ENCODE results near the gene CFAP65. TPM values are rescaled to one million over a fixed set of nuclear protein-coding genes. Genes with fewer than 3 reads are reported as not detected.

Gene CFAP65
- total and polyA plus RNA-seq, 2 of the 13 experiments (the other 11 are each of a cell fraction or from before 2014, with no cell fraction given) = 0.05 TPM; not detected in 1

- TF ChIP-seq STAT6 (CRISPR knock-in tag; IDR thresholded peaks at IDR 0.05; ENCODE audit: borderline replicate concordance) = no peak
- no peak for TF ChIP-seq HES4 (CRISPR knock-in tag; IDR thresholded peaks at IDR 0.05; ENCODE audit: borderline replicate concordance)
- TF ChIP-seq ZNF501 (CRISPR knock-in tag; IDR thresholded peaks at IDR 0.05) = 0 out of 2 replicates have a peak, but pooled peaks have one; percentile 26
- no peak for TF ChIP-seq FOXP1 (IDR thresholded peaks at IDR 0.05)
- peak; percentile 61 for TF ChIP-seq FOXP1 (CRISPR knock-in tag; IDR thresholded peaks at IDR 0.05)
- peak; percentile 68; the same call in 1 of the 2 replicates for TF ChIP-seq HMG20A (CRISPR knock-in tag; IDR thresholded peaks at IDR 0.05; ENCODE audit: borderline replicate concordance)
- TF ChIP-seq E2F5 (CRISPR knock-in tag; conservative IDR thresholded peaks at IDR 0.05) = no peak
- peak; percentile 80 for TF ChIP-seq PHF21A (CRISPR knock-in tag; IDR thresholded peaks at IDR 0.05)
- TF ChIP-seq IKZF5 (CRISPR knock-in tag; IDR thresholded peaks at IDR 0.05) = peak; percentile 22; the same call in 1 of the 2 replicates
- TF ChIP-seq FOXA3 (CRISPR knock-in tag; IDR thresholded peaks at IDR 0.05) = peak; percentile 89
- TF ChIP-seq ZNF788 (CRISPR knock-in tag; IDR thresholded peaks at IDR 0.05; ENCODE audit: borderline replicate concordance) = peak; percentile 56; the same call in 1 of the 2 replicates
- TF ChIP-seq THYN1 (CRISPR knock-in tag; IDR thresholded peaks at IDR 0.05; ENCODE audit: borderline replicate concordance, low read depth) = no peak
- TF ChIP-seq FOXO1 (CRISPR knock-in tag; IDR thresholded peaks at IDR 0.05) = peak; percentile 55
- no peak for TF ChIP-seq DNMT1 (CRISPR knock-in tag; IDR thresholded peaks at IDR 0.05)
- peak; percentile 74; the same call in 1 of the 2 replicates for TF ChIP-seq ZNF580 (CRISPR knock-in tag; IDR thresholded peaks at IDR 0.05; ENCODE audit: borderline replicate concordance, low read depth)
- 0 out of 2 replicates have a peak, but pooled peaks have one; percentile 17 for TF ChIP-seq GLI4 (CRISPR knock-in tag; IDR thresholded peaks at IDR 0.05; ENCODE audit: borderline replicate concordance)
- peak; percentile 82 for TF ChIP-seq PRDM10 (CRISPR knock-in tag; IDR thresholded peaks at IDR 0.05; ENCODE audit: low read depth)
- peak; percentile 45; the same call in 1 of the 2 replicates for TF ChIP-seq HIC2 (CRISPR knock-in tag; IDR thresholded peaks at IDR 0.05; ENCODE audit: low read depth)
- no peak for TF ChIP-seq REL (CRISPR knock-in tag; conservative IDR thresholded peaks at IDR 0.05)
- peak; percentile 82 for TF ChIP-seq RCOR2 (CRISPR knock-in tag; IDR thresholded peaks at IDR 0.05)
- peak; percentile 84 for TF ChIP-seq GATAD2A (CRISPR knock-in tag; IDR thresholded peaks at IDR 0.05)
These were observed 39.8 kb upstream of the CFAP65 start (continued) for GRCh38 chr2:219081096-219081495.

All from HepG2 (cell line).